Left kidney (tissue), 2 donors: ENCODE data around the gene CSF3R. TPM values are rescaled to one million over a fixed set of nuclear protein-coding genes. Genes with fewer than 3 reads are reported as not detected.
"Not testable (repeated sequence)": the region's sequence is repeated elsewhere in the genome, so short reads cannot be mapped to it uniquely, and the experiment has no call there.

Experiments
- DNase-seq: peaks from one replicate; pipeline ENCODE4 v3.0.0-alpha.2; 2013
- polyA plus RNA-seq: library from polyadenylated mRNA; unstranded; fragments of 120-200 nt; gene quantifications from one replicate; pipeline ENCODE4 v1.2.1, GENCODE V29; 2013; ENCODE audit not compliant: insufficient read length

Gene CSF3R
- polyA plus RNA-seq, 1 donor = 5.2 TPM

GRCh38 chr1:36481771-36482723, 666 bp downstream of the CSF3R start:
- DNase-seq = no peak

- no peak for DNase-seq
Observed at GRCh38 chr1:36481091-36481490, 1.6 kb downstream of the CSF3R start.

- no peak for DNase-seq
Observed at GRCh38 chr1:36480161-36480560, 2.6 kb downstream of the CSF3R start.

- DNase-seq = no peak
Observed at GRCh38 chr1:36479505-36480051, 3.1 kb downstream of the CSF3R start.

- not testable (repeated sequence) for DNase-seq
Observed at GRCh38 chr1:36477615-36478014, 5.1 kb downstream of the CSF3R start.

GRCh38 chr1:36476945-36477344, 5.8 kb downstream of the CSF3R start:
- no peak for DNase-seq

- DNase-seq = no peak
Observed at GRCh38 chr1:36475910-36476604, 6.7 kb downstream of the CSF3R start.

- DNase-seq = no peak
Observed at GRCh38 chr1:36475341-36475740, 7.4 kb downstream of the CSF3R start.

GRCh38 chr1:36472656-36473055, 10.1 kb downstream of the CSF3R start:
- DNase-seq = no peak

- no peak for DNase-seq
Observed at GRCh38 chr1:36471830-36472641, 10.7 kb downstream of the CSF3R start.

- DNase-seq = no peak
Observed at GRCh38 chr1:36469163-36469562, 13.6 kb downstream of the CSF3R start.

- no peak for DNase-seq
Observed at GRCh38 chr1:36467700-36468455, 14.8 kb downstream of the CSF3R start.

GRCh38 chr1:36467027-36467410, 15.7 kb downstream of the CSF3R start:
- DNase-seq = no peak

GRCh38 chr1:36466370-36467026, 16.2 kb downstream of the CSF3R start:
- DNase-seq = no peak

GRCh38 chr1:36465731-36466369, 16.9 kb downstream of the CSF3R start:
- DNase-seq = no peak

GRCh38 chr1:36464605-36465393, 17.9 kb downstream of the CSF3R start:
- no peak for DNase-seq

GRCh38 chr1:36463803-36464604, 18.7 kb downstream of the CSF3R start, which contains the start of gene MRPS15:
MRPS15 (minus strand) TSS chr1:36464384; CDS start chr1:36464275, 109 bp downstream.
- peak; percentile 95 for DNase-seq

- no peak for DNase-seq
Observed at GRCh38 chr1:36463463-36463802, 19.3 kb downstream of the CSF3R start.

- DNase-seq = no peak
Observed at GRCh38 chr1:36458910-36459309, 23.8 kb downstream of the CSF3R start.
